HepG2 (cell line): ENCODE measurements around the gene NXPH1. TPM values are rescaled to one million over a fixed set of nuclear protein-coding genes. Genes with fewer than 3 reads are reported as not detected.

ENCODE experiments used
- ATAC-seq: fragments of 200-7000 bp; cut with Tn5 transposase; 3 replicates; pipeline ENCODE4 v1.9.1; 2020; ENCODE audit warnings: mild to moderate bottlenecking, moderate library complexity
- BruUV-seq: library from RNA; stranded (reverse); fragments of 400-500 nt; replicated peaks from 2 replicates; lab custom pipeline; 2021; lab: Mats Ljungman, UMichigan
- CTCF ChIA-PET: fragments of 300-600 bp; formaldehyde crosslinking; extraction: SDS; loops from one replicate; lab custom pipeline; 2021; ENCODE audit warnings: low total read pairs, inconsistent platforms, low intra/inter-chr PET ratio; lab: Yijun Ruan, JAX
- POLR2A ChIA-PET: fragments of 350-600 bp; sonication (Branson Sonifier 250); formaldehyde crosslinking; loops from one replicate; lab custom pipeline; 2020; ENCODE audit warnings: antibody characterized with exemption, inconsistent platforms; lab: Yijun Ruan, JAX
- DNase-seq: peaks from one replicate; pipeline ENCODE4 v3.0.0-alpha.2; 2015; ENCODE audit warnings: low spot score
- FAIRE-seq: peaks from 3 replicates; lab custom pipeline; 2011; peaks lifted over from hg19 to GRCh38; lab: Jason Lieb, UNC
- H2AFZ ChIP-seq: one replicate; pipeline ENCODE4 v1.6.1; 2011; ENCODE audit warnings: low read length, inconsistent platforms
- H3K27ac ChIP-seq: fragments of 300-600 bp; 3 replicates; pipeline ENCODE4 v1.8.0; 2011; ENCODE audit warnings: mixed run types, mild to moderate bottlenecking, mixed read lengths, low read length, inconsistent platforms; ENCODE audit not compliant: insufficient read depth; ENCODE audit errors: extremely low read length
- H3K27me3 ChIP-seq, 2 experiments: fragments of 200-600 bp in 1 of 2; 2 replicates in 1 of 2; 3 replicates in 1 of 2; pipeline versions ENCODE4 v1.6.0 to v1.8.0; 2011; ENCODE audit warnings: low read length in 2 of 2, mild to moderate bottlenecking in 2 of 2, moderate library complexity in 2 of 2, inconsistent platforms in 1 of 2; ENCODE audit not compliant: insufficient read depth in 2 of 2, control insufficient read depth in 1 of 2
- H3K36me3 ChIP-seq, 2 experiments: fragments of 200-600 bp in 1 of 2; replicated peaks in 1 of 2; 2 replicates in 1 of 2; 3 replicates in 1 of 2; pipeline versions ENCODE4 v1.5.1 to v1.8.0; 2011; ENCODE audit warnings: low read length in 2 of 2, inconsistent platforms in 1 of 2; ENCODE audit not compliant: insufficient read depth in 2 of 2, control insufficient read depth in 1 of 2
- H3K4me1 ChIP-seq: 2 replicates; pipeline ENCODE4 v1.5.1; 2012; ENCODE audit warnings: low read length, inconsistent platforms; ENCODE audit not compliant: insufficient read depth
- H3K4me2 ChIP-seq: 2 replicates; pipeline ENCODE4 v1.6.0; 2011; ENCODE audit warnings: low read depth, low read length, inconsistent platforms
- H3K4me3 ChIP-seq, 3 experiments: fragments of 200-600 bp in 1 of 3; sonication (generic), shearing (Covaris generic) in 1 of 3; replicated peaks in 1 of 3; 2 replicates each; pipeline ENCODE4 v1.5.1; 2011 to 2016; ENCODE audit warnings: low read length in 3 of 3, inconsistent platforms in 2 of 3, low read depth in 2 of 3, mild to moderate bottlenecking in 2 of 3, control low read depth in 1 of 3, mixed read lengths in 1 of 3; ENCODE audit not compliant: insufficient read depth in 1 of 3
- H3K79me2 ChIP-seq: one replicate; pipeline ENCODE4 v1.6.1; 2011; ENCODE audit warnings: low read length, inconsistent platforms; ENCODE audit not compliant: insufficient read depth
- H3K9ac ChIP-seq: 2 replicates; pipeline ENCODE4 v1.6.0; 2011; ENCODE audit warnings: mild to moderate bottlenecking, low read depth, low read length, inconsistent platforms; ENCODE audit not compliant: insufficient read depth
- H3K9me3 ChIP-seq: 2 replicates; pipeline ENCODE4 v1.5.1; 2012; ENCODE audit warnings: mild to moderate bottlenecking, low read length
- H4K20me1 ChIP-seq: 2 replicates; pipeline ENCODE4 v1.6.0; 2011; ENCODE audit warnings: inconsistent platforms, mild to moderate bottlenecking, low read length, moderate library complexity; ENCODE audit not compliant: insufficient read depth
- BCL6 ChIP-seq: IDR thresholded peaks from 2 replicates; pipeline ENCODE4 v1.6.1; 2016; ENCODE audit warnings: missing genetic modification reagents, missing compliant biosample characterization
- MAZ ChIP-seq, 2 experiments: sonication (generic) in 1 of 2; formaldehyde crosslinking in 1 of 2; IDR thresholded peaks; 2 replicates each; pipeline versions ENCODE4 v1.5.0 to v1.6.1; 2012 to 2020; ENCODE audit warnings: low read depth in 2 of 2, mild to moderate bottlenecking in 2 of 2, borderline replicate concordance in 1 of 2, improper control_type of control experiment in 1 of 2, low read length in 1 of 2, missing genetic modification reagents in 1 of 2, moderate library complexity in 1 of 2
- RCOR2 ChIP-seq: IDR thresholded peaks from 2 replicates; pipeline ENCODE4 v1.6.1; 2016; ENCODE audit warnings: missing biosample characterization, missing genetic modification reagents
- SKI ChIP-seq: fragments of 450-650 bp; IDR thresholded peaks from one replicate; pipeline ENCODE4 v1.6.1; 2018; ENCODE audit warnings: mild to moderate bottlenecking; ENCODE audit not compliant: partially characterized antibody
- SP4 ChIP-seq: sonication (generic); formaldehyde crosslinking; IDR thresholded peaks from 2 replicates; pipeline ENCODE4 v1.8.1; 2023; ENCODE audit warnings: mild to moderate bottlenecking, missing genetic modification reagents
- THAP11 ChIP-seq: IDR thresholded peaks from 2 replicates; pipeline ENCODE4 v1.6.1; 2016; ENCODE audit warnings: missing biosample characterization, missing genetic modification reagents
- WGBS: methylation state at CpG from one replicate; pipeline ENCODE4 v1.1.6; 2017; ENCODE audit warnings: low lambda C conversion rate; 5-methylcytosine and 5-hydroxymethylcytosine counted together
- in situ Hi-C: cut with HindIII; loops from 2 replicates; pipeline ENCODE4 v1.10.0; 2017; ENCODE audit warnings: low pct_unique_long_range_greater_than_20kb; ENCODE audit not compliant: extremely low pct_ligation_motif_present
- intact Hi-C: fragments of 100-400 bp; cut with micrococcal nuclease; formaldehyde crosslinking; loops from one replicate; pipeline ENCODE4 v1.10.0; 2022; ENCODE audit not compliant: unreplicated experiment
- polyA plus RNA-seq, 8 experiments: library from polyadenylated mRNA; depleted of rRNA in 3 of 8; stranded (reverse) in 7 of 8; unstranded in 1 of 8; fragments of >200 nt; fragmentation: Illumina TruSeq in 4 of 8; extraction: Trizol in 4 of 8; gene quantifications; 2 replicates each; pipeline versions ENCODE4 v1.2.1 to v1.2.3, GENCODE V29; 2011 to 2016; ENCODE audit warnings: low read depth in 4 of 8, missing spikeins in 1 of 8, mixed read lengths in 1 of 8; ENCODE audit not compliant: insufficient read depth in 1 of 8
- total RNA-seq, 5 experiments: library from RNA; depleted of rRNA; stranded (reverse); fragments of >200 nt; fragmentation: Illumina TruSeq; extraction: Trizol; gene quantifications; 2 replicates each; pipeline ENCODE4 v1.2.3, GENCODE V29; 2016; ENCODE audit warnings: low read depth in 1 of 5
- TF ChIP-seq, protein P1 (sequence below): sonication (generic); formaldehyde crosslinking; IDR thresholded peaks from 2 replicates; pipeline ENCODE4 v1.4.0; 2020; ENCODE audit warnings: missing genetic modification reagents, mild to moderate bottlenecking, borderline replicate concordance
- TF ChIP-seq, protein P2 (sequence below): sonication (generic); formaldehyde crosslinking; IDR thresholded peaks from 2 replicates; pipeline ENCODE4 v1.4.0; 2020; ENCODE audit warnings: mild to moderate bottlenecking, missing genetic modification reagents
- TF ChIP-seq, protein P3 (sequence below): IDR thresholded peaks from 2 replicates; pipeline ENCODE4 v1.6.1; 2016; ENCODE audit warnings: low read depth, borderline replicate concordance
- TF ChIP-seq, protein P4 (sequence below): sonication (generic); formaldehyde crosslinking; IDR thresholded peaks from 2 replicates; pipeline ENCODE4 v1.5.1; 2020; ENCODE audit warnings: missing genetic modification reagents, mild to moderate bottlenecking, borderline replicate concordance
- TF ChIP-seq, protein P5 (sequence below): sonication (generic); formaldehyde crosslinking; IDR thresholded peaks from 2 replicates; pipeline ENCODE4 v1.4.0; 2020; ENCODE audit warnings: mild to moderate bottlenecking, missing genetic modification reagents

The NXPH1 gene
- total and polyA plus RNA-seq, 2 of the 13 experiments (the other 11 are each of a cell fraction or from before 2014, with no cell fraction given): not detected

DNA sequence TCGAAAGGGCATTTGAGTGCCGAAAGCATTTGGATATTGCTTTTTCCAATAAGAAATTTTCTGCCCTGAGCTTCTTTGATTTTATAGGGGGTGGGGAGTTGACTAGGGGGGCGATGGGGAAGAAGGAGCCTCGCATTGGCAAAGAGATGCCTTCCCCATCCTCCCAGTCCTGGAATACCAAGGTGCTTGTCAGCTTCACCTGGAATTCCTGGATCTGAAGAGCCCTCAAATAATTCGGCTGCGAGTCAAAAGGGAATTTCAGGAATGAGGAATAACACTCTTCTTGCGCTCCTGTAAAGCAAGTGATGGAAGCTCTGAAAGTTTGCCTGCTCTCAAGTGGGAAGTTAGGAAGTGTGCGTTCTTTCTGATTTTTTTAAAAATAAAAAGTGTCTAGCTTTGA is 7.3 kb downstream of the NXPH1 start (continued):
- TF ChIP-seq MAZ (IDR thresholded peaks at IDR 0.05; ENCODE audit: borderline replicate concordance, low read depth, low read length): no peak
- TF ChIP-seq MAZ (CRISPR knock-in tag; IDR thresholded peaks at IDR 0.05; ENCODE audit: low read depth): no peak
- TF ChIP-seq, protein P1, sequence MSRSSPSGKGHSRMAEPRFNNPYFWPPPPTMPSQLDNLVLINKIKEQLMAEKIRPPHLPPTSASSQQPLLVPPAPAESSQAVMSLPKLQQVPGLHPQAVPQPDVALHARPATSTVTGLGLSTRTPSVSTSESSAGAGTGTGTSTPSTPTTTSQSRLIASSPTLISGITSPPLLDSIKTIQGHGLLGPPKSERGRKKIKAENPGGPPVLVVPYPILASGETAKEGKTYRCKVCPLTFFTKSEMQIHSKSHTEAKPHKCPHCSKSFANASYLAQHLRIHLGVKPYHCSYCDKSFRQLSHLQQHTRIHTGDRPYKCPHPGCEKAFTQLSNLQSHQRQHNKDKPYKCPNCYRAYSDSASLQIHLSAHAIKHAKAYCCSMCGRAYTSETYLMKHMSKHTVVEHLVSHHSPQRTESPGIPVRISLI (CRISPR knock-in tag): no peak
- TF ChIP-seq SKI: no peak
- TF ChIP-seq, protein P2, sequence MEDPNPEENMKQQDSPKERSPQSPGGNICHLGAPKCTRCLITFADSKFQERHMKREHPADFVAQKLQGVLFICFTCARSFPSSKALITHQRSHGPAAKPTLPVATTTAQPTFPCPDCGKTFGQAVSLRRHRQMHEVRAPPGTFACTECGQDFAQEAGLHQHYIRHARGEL (CRISPR knock-in tag): no peak
- TF ChIP-seq, protein P3, sequence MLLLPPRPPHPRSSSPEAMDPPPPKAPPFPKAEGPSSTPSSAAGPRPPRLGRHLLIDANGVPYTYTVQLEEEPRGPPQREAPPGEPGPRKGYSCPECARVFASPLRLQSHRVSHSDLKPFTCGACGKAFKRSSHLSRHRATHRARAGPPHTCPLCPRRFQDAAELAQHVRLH (CRISPR knock-in tag): no peak

DNA sequence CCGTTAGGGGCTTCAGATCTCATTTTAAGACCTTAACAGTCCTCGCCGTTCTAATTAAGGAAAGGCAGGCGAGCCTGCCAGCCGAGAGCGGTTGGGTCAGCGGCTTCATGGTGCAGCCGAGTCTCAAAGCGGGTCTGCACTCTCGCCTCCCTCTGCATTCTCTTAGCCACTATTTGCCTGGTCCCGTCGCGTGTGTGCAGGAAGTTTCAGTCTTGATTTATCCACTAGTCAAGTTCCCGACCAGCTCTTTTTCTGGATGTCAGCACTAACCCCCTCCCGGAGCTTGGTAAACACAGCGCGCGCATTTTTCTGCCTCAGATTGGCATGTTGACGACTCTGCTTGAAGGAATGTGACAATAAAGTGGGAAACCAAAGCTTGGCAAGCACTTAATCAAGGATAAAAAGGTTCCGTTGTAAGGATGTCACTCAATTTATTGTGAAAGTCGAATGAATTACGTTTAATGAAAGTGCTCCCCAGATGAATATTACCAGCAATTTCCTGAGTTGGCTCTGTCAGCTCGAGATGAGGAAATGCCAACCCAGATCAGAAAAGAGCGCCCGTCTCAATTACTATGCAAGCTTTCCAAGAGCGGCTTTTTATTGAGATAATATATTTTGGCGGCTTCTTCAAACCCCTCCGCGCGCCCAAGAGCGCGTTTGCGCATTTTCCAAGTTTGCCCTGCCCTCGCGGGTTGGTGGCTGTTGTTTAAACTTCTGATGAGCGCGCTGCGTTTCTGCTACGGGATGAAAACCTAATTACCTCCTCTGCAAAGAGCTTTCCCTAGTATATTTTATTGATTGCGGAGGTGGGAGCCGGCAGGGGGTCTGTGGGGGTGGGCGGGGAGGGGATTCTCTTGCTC is 7.9 kb downstream of the NXPH1 start:
- no TSS peak for BruUV-seq
- Histone ChIP-seq H2AFZ (no peak overlapping the region), H4K20me1 (no peaks in the 10 kb centered on the region), H3K4me2 (no peak overlapping the region), H3K79me2 (no peaks in the 10 kb centered on the region), H3K9ac (no peak overlapping the region), H3K36me3 (no peaks in the 10 kb centered on the region), H3K9me3 (no peaks in the 10 kb centered on the region), H3K4me1 (peaks cover 8% of the 10 kb centered on the region), H3K4me3 (no peak overlapping the region), H3K27me3 (no peaks in the 10 kb centered on the region; a peak in 1 of 5 replicates), H3K27ac (no peak overlapping the region)
- ChIA-PET CTCF (no interaction called here), POLR2A (no interaction called here)
- intact Hi-C loops: no loop called here
- WGBS: 45% methylated on average over 42 of the region's 42 CpGs
- no peak for ATAC-seq
- FAIRE-seq: no peak
- DNase-seq: no peak
- in situ Hi-C loops: loop anchor here (10.0 kb wide), 1 partner anchor 273 kb away; no protein-coding TSS in a partner anchor
- TF ChIP-seq SP4 (CRISPR knock-in tag) (no peak), BCL6 (no peak), THAP11 (CRISPR knock-in tag) (no peak), RCOR2 (no peak)
- TF ChIP-seq, protein P4, sequence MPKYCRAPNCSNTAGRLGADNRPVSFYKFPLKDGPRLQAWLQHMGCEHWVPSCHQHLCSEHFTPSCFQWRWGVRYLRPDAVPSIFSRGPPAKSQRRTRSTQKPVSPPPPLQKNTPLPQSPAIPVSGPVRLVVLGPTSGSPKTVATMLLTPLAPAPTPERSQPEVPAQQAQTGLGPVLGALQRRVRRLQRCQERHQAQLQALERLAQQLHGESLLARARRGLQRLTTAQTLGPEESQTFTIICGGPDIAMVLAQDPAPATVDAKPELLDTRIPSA: no peak
- TF ChIP-seq, protein P5, sequence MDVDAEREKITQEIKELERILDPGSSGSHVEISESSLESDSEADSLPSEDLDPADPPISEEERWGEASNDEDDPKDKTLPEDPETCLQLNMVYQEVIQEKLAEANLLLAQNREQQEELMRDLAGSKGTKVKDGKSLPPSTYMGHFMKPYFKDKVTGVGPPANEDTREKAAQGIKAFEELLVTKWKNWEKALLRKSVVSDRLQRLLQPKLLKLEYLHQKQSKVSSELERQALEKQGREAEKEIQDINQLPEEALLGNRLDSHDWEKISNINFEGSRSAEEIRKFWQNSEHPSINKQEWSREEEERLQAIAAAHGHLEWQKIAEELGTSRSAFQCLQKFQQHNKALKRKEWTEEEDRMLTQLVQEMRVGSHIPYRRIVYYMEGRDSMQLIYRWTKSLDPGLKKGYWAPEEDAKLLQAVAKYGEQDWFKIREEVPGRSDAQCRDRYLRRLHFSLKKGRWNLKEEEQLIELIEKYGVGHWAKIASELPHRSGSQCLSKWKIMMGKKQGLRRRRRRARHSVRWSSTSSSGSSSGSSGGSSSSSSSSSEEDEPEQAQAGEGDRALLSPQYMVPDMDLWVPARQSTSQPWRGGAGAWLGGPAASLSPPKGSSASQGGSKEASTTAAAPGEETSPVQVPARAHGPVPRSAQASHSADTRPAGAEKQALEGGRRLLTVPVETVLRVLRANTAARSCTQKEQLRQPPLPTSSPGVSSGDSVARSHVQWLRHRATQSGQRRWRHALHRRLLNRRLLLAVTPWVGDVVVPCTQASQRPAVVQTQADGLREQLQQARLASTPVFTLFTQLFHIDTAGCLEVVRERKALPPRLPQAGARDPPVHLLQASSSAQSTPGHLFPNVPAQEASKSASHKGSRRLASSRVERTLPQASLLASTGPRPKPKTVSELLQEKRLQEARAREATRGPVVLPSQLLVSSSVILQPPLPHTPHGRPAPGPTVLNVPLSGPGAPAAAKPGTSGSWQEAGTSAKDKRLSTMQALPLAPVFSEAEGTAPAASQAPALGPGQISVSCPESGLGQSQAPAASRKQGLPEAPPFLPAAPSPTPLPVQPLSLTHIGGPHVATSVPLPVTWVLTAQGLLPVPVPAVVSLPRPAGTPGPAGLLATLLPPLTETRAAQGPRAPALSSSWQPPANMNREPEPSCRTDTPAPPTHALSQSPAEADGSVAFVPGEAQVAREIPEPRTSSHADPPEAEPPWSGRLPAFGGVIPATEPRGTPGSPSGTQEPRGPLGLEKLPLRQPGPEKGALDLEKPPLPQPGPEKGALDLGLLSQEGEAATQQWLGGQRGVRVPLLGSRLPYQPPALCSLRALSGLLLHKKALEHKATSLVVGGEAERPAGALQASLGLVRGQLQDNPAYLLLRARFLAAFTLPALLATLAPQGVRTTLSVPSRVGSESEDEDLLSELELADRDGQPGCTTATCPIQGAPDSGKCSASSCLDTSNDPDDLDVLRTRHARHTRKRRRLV (CRISPR knock-in tag): no peak
